Transverse colon (tissue), 3 donors: ENCODE results near the gene MAP6.

ENCODE experiments used
- POLR2A ChIP-seq: fragments of 450-650 bp; IDR thresholded peaks from one replicate; pipeline ENCODE4 v1.6.1; 2016; ENCODE audit warnings: antibody characterized with exemption, mild to moderate bottlenecking, moderate library complexity
- TF ChIP-seq, protein P1 (sequence below), 5 experiments: fragments of 200-600 bp in 3 of 5; fragments of 450-650 bp in 2 of 5; sonication (generic) in 3 of 5; IDR thresholded peaks; 1 replicate in 2 of 5; 2 replicates in 3 of 5; pipeline ENCODE4 v1.5.1; 2016 to 2017; ENCODE audit warnings: antibody characterized with exemption in 5 of 5, inconsistent platforms in 3 of 5, mild to moderate bottlenecking in 2 of 5, moderate library complexity in 1 of 5

DNA sequence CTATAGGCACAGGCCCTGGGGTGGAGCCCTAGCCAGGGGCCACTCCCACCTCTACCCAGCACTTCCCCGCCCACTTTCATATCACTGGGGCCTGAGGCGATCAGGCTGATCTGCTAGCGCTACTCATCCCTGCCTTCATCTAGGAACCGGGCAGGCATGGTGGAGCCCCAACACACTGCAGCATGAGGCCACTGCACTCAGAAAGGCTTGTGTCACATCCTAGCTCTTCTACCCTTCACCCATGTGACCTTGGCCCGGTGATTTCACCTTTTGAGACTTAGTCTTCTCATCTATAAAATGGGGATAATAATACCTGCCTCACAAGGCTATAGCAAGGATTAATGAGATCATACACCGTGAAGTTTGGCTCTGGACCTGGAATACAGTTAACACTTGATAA is 125.0 kb downstream of the MAP6 start:
- TF ChIP-seq POLR2A, result no peak
- TF ChIP-seq, protein P1, sequence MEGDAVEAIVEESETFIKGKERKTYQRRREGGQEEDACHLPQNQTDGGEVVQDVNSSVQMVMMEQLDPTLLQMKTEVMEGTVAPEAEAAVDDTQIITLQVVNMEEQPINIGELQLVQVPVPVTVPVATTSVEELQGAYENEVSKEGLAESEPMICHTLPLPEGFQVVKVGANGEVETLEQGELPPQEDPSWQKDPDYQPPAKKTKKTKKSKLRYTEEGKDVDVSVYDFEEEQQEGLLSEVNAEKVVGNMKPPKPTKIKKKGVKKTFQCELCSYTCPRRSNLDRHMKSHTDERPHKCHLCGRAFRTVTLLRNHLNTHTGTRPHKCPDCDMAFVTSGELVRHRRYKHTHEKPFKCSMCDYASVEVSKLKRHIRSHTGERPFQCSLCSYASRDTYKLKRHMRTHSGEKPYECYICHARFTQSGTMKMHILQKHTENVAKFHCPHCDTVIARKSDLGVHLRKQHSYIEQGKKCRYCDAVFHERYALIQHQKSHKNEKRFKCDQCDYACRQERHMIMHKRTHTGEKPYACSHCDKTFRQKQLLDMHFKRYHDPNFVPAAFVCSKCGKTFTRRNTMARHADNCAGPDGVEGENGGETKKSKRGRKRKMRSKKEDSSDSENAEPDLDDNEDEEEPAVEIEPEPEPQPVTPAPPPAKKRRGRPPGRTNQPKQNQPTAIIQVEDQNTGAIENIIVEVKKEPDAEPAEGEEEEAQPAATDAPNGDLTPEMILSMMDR (IDR thresholded peaks at IDR 0.05), result no peak
